Measurements from ENCODE around the gene NAT9. TPM values are rescaled to one million over a fixed set of nuclear protein-coding genes. Genes with fewer than 3 reads are reported as not detected.

NAT9 gene
- total RNA-seq: 48.6 TPM
- long read RNA-seq, transcript NAT9-201 (7 exons, 1,875 nt): minor isoform, 13 of 124 reads
- long read RNA-seq, transcript NAT9-210 (7 exons, 1,860 nt): major isoform, 32 of 124 reads
- long read RNA-seq, partial matches to known transcripts: 2 of 124 reads
- long read RNA-seq, other reads (novel, unspliced or antisense): 66 of 124 reads

- peak within 1 kb of the TSS; percentile 92 for H3K4me3 ChIP-seq
- H3K27ac ChIP-seq: peak within 1 kb of the TSS; percentile 78
- no peaks in the 10 kb centered on the region for H3K9me3 ChIP-seq
- H3K36me3 ChIP-seq: peaks cover 31% of the 10 kb centered on the region
- H3K4me1 ChIP-seq: peaks cover 62% of the 10 kb centered on the region
- intact Hi-C loops (cut with DNase I): no loop called here
- DNase-seq (peak; percentile 98), ATAC-seq (peak; percentile 95 to 97)
- H3K27me3 ChIP-seq (ENCODE audit: low read depth): no peaks in the 10 kb centered on the region
- no peak for TF ChIP-seq CTCF (IDR thresholded peaks at IDR 0.05)
Measured at GRCh38 chr17:74776044-74776962, at the start of gene NAT9. Gene NAT9, minus strand, starts transcription at chr17:74776345. Its CDS starts 647 bp downstream, at chr17:74775698.

- TF ChIP-seq CTCF (IDR thresholded peaks at IDR 0.05): no peak
- Histone ChIP-seq H3K4me3 (no peak overlapping the region), H3K36me3 (peaks cover 36% of the 10 kb centered on the region), H3K4me1 (no peaks in the 10 kb centered on the region), H3K27me3 (ENCODE audit: low read depth) (no peaks in the 10 kb centered on the region), H3K27ac (no peak overlapping the region), H3K9me3 (no peaks in the 10 kb centered on the region)
- intact Hi-C loops (cut with DNase I): no loop called here
- DNase-seq (no peak), ATAC-seq (no peak)
Measured at GRCh38 chr17:74824961-74825627, 48.9 kb upstream of the NAT9 start.

- no peak for TF ChIP-seq CTCF (IDR thresholded peaks at IDR 0.05)
- ATAC-seq (no peak), DNase-seq (no peak)
- intact Hi-C loops (cut with DNase I): no loop called here
- H3K4me3 ChIP-seq: no peak overlapping the region
- no peaks in the 10 kb centered on the region for H3K27me3 ChIP-seq (ENCODE audit: low read depth)
- H3K9me3 ChIP-seq: no peaks in the 10 kb centered on the region
- H3K27ac ChIP-seq: no peak overlapping the region
- no peaks in the 10 kb centered on the region for H3K4me1 ChIP-seq
- peaks cover 41% of the 10 kb centered on the region for H3K36me3 ChIP-seq
Measured at GRCh38 chr17:74822939-74823367, 46.8 kb upstream of the NAT9 start.

- Histone ChIP-seq H3K4me3 (no peak overlapping the region), H3K36me3 (peaks cover 47% of the 10 kb centered on the region), H3K4me1 (no peaks in the 10 kb centered on the region), H3K27ac (no peak overlapping the region), H3K27me3 (ENCODE audit: low read depth) (no peaks in the 10 kb centered on the region), H3K9me3 (no peaks in the 10 kb centered on the region)
- ATAC-seq (no peak), DNase-seq (no peak)
- no peak for TF ChIP-seq CTCF (IDR thresholded peaks at IDR 0.05)
- intact Hi-C loops (cut with DNase I): no loop called here
Measured at GRCh38 chr17:74822335-74822938, 46.3 kb upstream of the NAT9 start.

GRCh38 chr17:74821655-74822334 is 45.6 kb upstream of the NAT9 start:
- ATAC-seq (no peak), DNase-seq (no peak)
- no peak for TF ChIP-seq CTCF (IDR thresholded peaks at IDR 0.05)
- Histone ChIP-seq H3K4me1 (no peaks in the 10 kb centered on the region), H3K27me3 (ENCODE audit: low read depth) (no peaks in the 10 kb centered on the region), H3K9me3 (no peaks in the 10 kb centered on the region), H3K36me3 (peaks cover 53% of the 10 kb centered on the region), H3K4me3 (no peak overlapping the region), H3K27ac (no peak overlapping the region)
- intact Hi-C loops (cut with DNase I): no loop called here
